Gastroesophageal sphincter (tissue), 3 donors: ENCODE data around the gene HBG1.

Experiments used
- CTCF ChIP-seq, 4 experiments: fragments of 200-600 bp in 2 of 4; fragments of 450-650 bp in 2 of 4; sonication (generic) in 1 of 4; IDR thresholded peaks; one replicate each; pipeline ENCODE4 v1.5.1; 2017 to 2019; ENCODE audit warnings: antibody characterized with exemption in 4 of 4, mild to moderate bottlenecking in 2 of 4, moderate library complexity in 2 of 4
- POLR2AphosphoS5 ChIP-seq: sonication (generic); formaldehyde crosslinking; IDR thresholded peaks from one replicate; pipeline ENCODE4 v1.6.1; 2017; ENCODE audit warnings: antibody characterized with exemption

- TF ChIP-seq POLR2AphosphoS5 = no peak
- TF ChIP-seq CTCF (IDR thresholded peaks at IDR 0.05) = no peak
These were observed 26.0 kb downstream of the HBG1 start for GRCh38 chr11:5223686-5224085.
